Body of pancreas (tissue), 4 donors: ENCODE measurements around the gene SLC23A3. TPM values are rescaled to one million over a fixed set of nuclear protein-coding genes. Genes with fewer than 3 reads are reported as not detected.

Source experiments
- ATAC-seq: fragments of 150-250 bp; one replicate; pipeline ENCODE4 v1.9.1; 2016
- DNase-seq, 4 donors: peaks; one replicate each; pipeline ENCODE4 v3.0.0-alpha.2; 2019
- H3K27ac ChIP-seq, 4 donors: fragments of 200-600 bp; sonication (generic); 1 replicate in 3 of 4; 2 replicates in 1 of 4; pipeline versions ENCODE4 v1.5.1 to v1.6.1; 2016 to 2019; ENCODE audit warnings: mild to moderate bottlenecking in 1 of 4, mixed read lengths in 1 of 4, moderate library complexity in 1 of 4
- H3K27me3 ChIP-seq, 2 donors: fragments of 200-600 bp; sonication (generic); one replicate each; pipeline ENCODE4 v1.6.0; 2016; ENCODE audit warnings: mild to moderate bottlenecking in 1 of 2
- H3K36me3 ChIP-seq, 2 donors: fragments of 200-600 bp; sonication (generic); replicated peaks in 1 of 2; 2 replicates each; pipeline ENCODE4 v1.5.1; 2016; ENCODE audit warnings: low read depth in 2 of 2; ENCODE audit not compliant: insufficient read depth in 1 of 2
- H3K4me1 ChIP-seq: fragments of 200-600 bp; sonication (generic); one replicate; pipeline ENCODE4 v1.6.0; 2016
- H3K4me3 ChIP-seq, 2 donors: fragments of 200-600 bp; sonication (generic); 1 replicate in 1 of 2; 2 replicates in 1 of 2; pipeline ENCODE4 v1.5.1; 2016 to 2019
- H3K9me3 ChIP-seq, 3 donors: fragments of 200-600 bp; sonication (generic); 1 replicate in 2 of 3; 2 replicates in 1 of 3; pipeline ENCODE4 v1.5.1; 2016
- CTCF ChIP-seq, 7 experiments: fragments of 450-650 bp in 4 of 7; fragments of 200-600 bp in 3 of 7; sonication (generic) in 3 of 7; IDR thresholded peaks; one replicate each; pipeline ENCODE4 v1.5.1; 2016 to 2019; ENCODE audit warnings: antibody characterized with exemption in 7 of 7
- POLR2A ChIP-seq, 3 donors: fragments of 450-650 bp; IDR thresholded peaks; one replicate each; pipeline ENCODE4 v1.6.1; 2016; ENCODE audit warnings: antibody characterized with exemption in 3 of 3, mild to moderate bottlenecking in 2 of 3
- WGBS, 2 donors: methylation state at CpG; one replicate each; pipeline ENCODE4 v1.1.5; 2017; 5-methylcytosine and 5-hydroxymethylcytosine counted together
- intact Hi-C: fragments of 100-400 bp; cut with DNase I; formaldehyde crosslinking; loops from one replicate; pipeline ENCODE4 v1.15.1; 2023
- total RNA-seq, 2 donors: library from RNA; depleted of rRNA; stranded (reverse); fragments of >200 nt; gene quantifications; one replicate each; pipeline ENCODE4 v1.1.0, GENCODE V29; 2016

SLC23A3 gene
- total RNA-seq, 2 donors from 2014 or later, result 3.1 to 8.2 TPM

DNA sequence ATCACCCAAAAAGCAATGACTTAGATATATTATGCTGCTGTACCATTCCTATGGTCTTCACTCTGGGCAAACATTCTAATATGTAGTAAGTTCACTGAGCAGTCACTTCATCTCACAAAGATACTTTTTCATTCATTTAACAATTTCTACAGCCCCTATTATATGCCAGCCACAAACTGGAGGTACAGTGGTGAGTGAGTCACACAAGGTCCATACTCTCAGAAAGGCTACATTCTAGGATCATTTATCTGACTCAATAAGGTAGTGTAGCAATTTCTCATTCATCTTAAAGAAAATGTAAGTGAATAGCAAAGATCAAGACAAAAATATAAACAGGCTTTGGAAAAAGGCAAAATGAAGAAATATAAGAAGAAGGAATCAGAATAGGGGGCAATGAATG is 49.7 kb downstream of the SLC23A3 start:
- no peak for DNase-seq
- H3K9me3 ChIP-seq, result no peaks in the 10 kb centered on the region
- TF ChIP-seq POLR2A (IDR thresholded peaks at IDR 0.05) (no peak), CTCF (IDR thresholded peaks at IDR 0.05) (no peak)
- no peaks in the 10 kb centered on the region for H3K36me3 ChIP-seq
- H3K4me3 ChIP-seq, result no peak overlapping the region
- H3K27me3 ChIP-seq, result no peaks in the 10 kb centered on the region
- H3K27ac ChIP-seq, result no peak overlapping the region
- intact Hi-C loops, result no loop called here
- H3K4me1 ChIP-seq, result peaks cover 35% of the 10 kb centered on the region
- ATAC-seq, result no peak

DNA sequence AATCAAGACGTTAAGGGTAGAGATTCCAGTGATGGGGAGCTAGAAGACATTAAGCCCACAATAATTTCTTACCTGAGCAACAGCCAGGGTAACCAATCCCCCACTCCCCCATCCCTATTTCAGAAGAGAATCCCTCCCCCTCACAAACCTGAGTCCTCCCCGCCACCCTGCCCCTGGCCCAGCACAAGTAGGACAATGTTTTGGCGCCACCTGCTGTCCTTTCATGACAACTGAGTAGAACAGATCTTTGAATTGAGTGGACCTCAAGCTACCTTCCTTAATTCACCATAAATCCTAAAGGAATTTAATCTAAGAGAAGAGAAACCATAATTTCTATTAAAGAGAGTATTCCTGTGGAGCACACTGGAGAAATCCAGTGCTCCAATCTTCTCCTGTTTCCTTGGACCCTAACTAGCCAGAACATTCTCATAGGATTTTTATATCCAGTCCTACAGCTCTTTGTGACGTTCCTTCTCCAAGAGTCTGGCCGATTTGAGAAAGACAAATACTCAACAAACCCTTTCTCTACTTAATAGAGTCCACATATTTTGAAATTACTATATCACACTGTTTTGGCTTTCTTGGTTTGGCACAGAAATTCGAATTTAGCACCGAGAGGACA is 50.3 kb downstream of the SLC23A3 start:
- no peaks in the 10 kb centered on the region for H3K27me3 ChIP-seq
- ATAC-seq (no peak), DNase-seq (peak; percentile 73 to 81 (median 74))
- 47 to 51% methylated on average over 7 of the region's 7 CpGs for WGBS, 2 donors
- no peak overlapping the region for H3K27ac ChIP-seq
- TF ChIP-seq POLR2A (IDR thresholded peaks at IDR 0.05), result no peak
- peak; percentile 66 to 78 (median 74) for TF ChIP-seq CTCF (IDR thresholded peaks at IDR 0.05)
- H3K4me1 ChIP-seq, result peaks cover 30% of the 10 kb centered on the region
- intact Hi-C loops, result loop anchor here (5.0 kb wide), 1 partner anchor 62 kb away; no protein-coding TSS in a partner anchor
- H3K36me3 ChIP-seq, result no peaks in the 10 kb centered on the region
- H3K9me3 ChIP-seq, result no peaks in the 10 kb centered on the region
- H3K4me3 ChIP-seq, result no peak overlapping the region

GRCh38 chr2:219118504-219118903 is 51.3 kb downstream of the SLC23A3 start:
- DNase-seq (no peak), ATAC-seq (no peak)
- no peak overlapping the region for H3K4me3 ChIP-seq
- no peak overlapping the region for H3K27ac ChIP-seq
- TF ChIP-seq CTCF (IDR thresholded peaks at IDR 0.05), result no peak
- TF ChIP-seq POLR2A (IDR thresholded peaks at IDR 0.05), result no peak
- H3K27me3 ChIP-seq, result no peaks in the 10 kb centered on the region
- H3K36me3 ChIP-seq, result no peaks in the 10 kb centered on the region
- WGBS, 2 donors, result 84 to 90% methylated on average over 12 of the region's 12 CpGs
- no peaks in the 10 kb centered on the region for H3K9me3 ChIP-seq
- H3K4me1 ChIP-seq, result peaks cover 26% of the 10 kb centered on the region
- intact Hi-C loops, result loop anchor here (5.0 kb wide), 1 partner anchor 61 kb away; no protein-coding TSS in a partner anchor

- Histone ChIP-seq H3K36me3 (no peaks in the 10 kb centered on the region), H3K27me3 (no peaks in the 10 kb centered on the region), H3K27ac (no peak overlapping the region), H3K9me3 (no peaks in the 10 kb centered on the region), H3K4me3 (no peak overlapping the region), H3K4me1 (peaks cover 17% of the 10 kb centered on the region)
- TF ChIP-seq CTCF (IDR thresholded peaks at IDR 0.05) (no peak), POLR2A (IDR thresholded peaks at IDR 0.05) (no peak)
- ATAC-seq (no peak), DNase-seq (peak in 1 of 4 donors; percentile 11)
- 55 to 67% methylated on average over 8 of the region's 8 CpGs for WGBS, 2 donors
- intact Hi-C loops, result loop anchor here (5.0 kb wide), 1 partner anchor 60 kb away; no protein-coding TSS in a partner anchor
These were observed 52.8 kb downstream of the SLC23A3 start for GRCh38 chr2:219116776-219117646.
